GM12878 (cell line): ENCODE results near the gene ZXDA. TPM values are rescaled to one million over a fixed set of nuclear protein-coding genes. Genes with fewer than 3 reads are reported as not detected.

ENCODE experiments used
- ATAC-seq: fragments of 200-7000 bp; cut with Tn5 transposase; 3 replicates; pipeline ENCODE4 v1.9.1; 2020; ENCODE audit warnings: mild to moderate bottlenecking, moderate library complexity
- BruUV-seq: library from RNA; stranded (reverse); fragments of 400-500 nt; replicated peaks from 2 replicates; lab custom pipeline; 2021; lab: Mats Ljungman, UMichigan
- CTCF ChIA-PET: fragments of 300-600 bp; sonication (Branson Sonifier 250); formaldehyde crosslinking; extraction: SDS; loops from one replicate; lab custom pipeline; 2021; ENCODE audit warnings: inconsistent platforms; lab: Yijun Ruan, JAX
- POLR2A ChIA-PET: fragments of 350-600 bp; formaldehyde crosslinking; extraction: SDS; loops from one replicate; lab custom pipeline; 2021; ENCODE audit warnings: inconsistent platforms; lab: Charles Lee
- RAD21 ChIA-PET: fragments of 300-600 bp; sonication (Branson Sonifier 250); formaldehyde crosslinking; loops from one replicate; lab custom pipeline; 2023; ENCODE audit warnings: antibody characterized with exemption; ENCODE audit not compliant: unreplicated experiment; lab: Charles Lee
- SMC1A ChIA-PET: fragments of 300-600 bp; sonication (Branson Sonifier 250); formaldehyde crosslinking; loops from one replicate; lab custom pipeline; 2023; ENCODE audit not compliant: unreplicated experiment, uncharacterized antibody; lab: Charles Lee
- DNase-seq: peaks from one replicate; pipeline ENCODE4 v3.0.0-alpha.2; 2011; ENCODE audit warnings: low read depth, low spot score
- FAIRE-seq: peaks from 3 replicates; lab custom pipeline; 2011; peaks lifted over from hg19 to GRCh38; lab: Jason Lieb, UNC
- H2AFZ ChIP-seq: 2 replicates; pipeline ENCODE4 v1.6.0; 2011; ENCODE audit warnings: low read depth, low read length, control low read depth; ENCODE audit not compliant: control insufficient read depth
- H3K27ac ChIP-seq: 2 replicates; pipeline ENCODE4 v1.5.1; 2011; ENCODE audit warnings: control low read depth; ENCODE audit not compliant: control insufficient read depth, insufficient read depth
- H3K27me3 ChIP-seq, 2 experiments: replicated peaks in 1 of 2; 2 replicates each; pipeline versions ENCODE4 v1.6.0 to v1.6.1; 2011; ENCODE audit warnings: low read length in 1 of 2; ENCODE audit not compliant: control insufficient read depth in 2 of 2, insufficient read depth in 2 of 2
- H3K36me3 ChIP-seq, 2 experiments: 2 replicates each; pipeline ENCODE4 v1.5.1; 2011; ENCODE audit warnings: low read length in 1 of 2; ENCODE audit not compliant: control insufficient read depth in 2 of 2, insufficient read depth in 2 of 2
- H3K4me1 ChIP-seq: 2 replicates; pipeline ENCODE4 v1.6.1; 2011; ENCODE audit warnings: mild to moderate bottlenecking, low read length, moderate library complexity, mixed read lengths; ENCODE audit not compliant: control insufficient read depth, insufficient read depth
- H3K4me2 ChIP-seq: 2 replicates; pipeline ENCODE4 v1.6.0; 2011; ENCODE audit warnings: control low read depth; ENCODE audit not compliant: control insufficient read depth, insufficient read depth
- H3K4me3 ChIP-seq: fragments of 200-600 bp; sonication (generic); 2 replicates; pipeline ENCODE4 v1.5.1; 2016
- H3K79me2 ChIP-seq: 2 replicates; pipeline ENCODE4 v1.6.0; 2011; ENCODE audit warnings: low read length; ENCODE audit not compliant: control insufficient read depth, insufficient read depth
- H3K9ac ChIP-seq: 2 replicates; pipeline ENCODE4 v1.8.0; 2011; ENCODE audit warnings: low read length, control low read depth, mixed read lengths; ENCODE audit not compliant: control insufficient read depth, insufficient read depth
- H3K9me3 ChIP-seq: replicated peaks from 3 replicates; pipeline ENCODE4 v1.5.1; 2011; ENCODE audit warnings: mild to moderate bottlenecking, low read length; ENCODE audit not compliant: control insufficient read depth, insufficient read depth
- H4K20me1 ChIP-seq: 2 replicates; pipeline ENCODE4 v1.6.0; 2011; ENCODE audit not compliant: control insufficient read depth, insufficient read depth
- WGBS: methylation state at CpG from one replicate; pipeline ENCODE4 v1.1.6; 2016; ENCODE audit warnings: low lambda C conversion rate; ENCODE audit not compliant: insufficient replicate concordance, insufficient coverage; ENCODE audit errors: missing lambda C conversion rate; 5-methylcytosine and 5-hydroxymethylcytosine counted together
- in situ Hi-C: fragments of 300-500 bp; cut with MboI; formaldehyde crosslinking; loops from 9 replicates; pipeline ENCODE4 v1.14.3; 2018; ENCODE audit warnings: mixed read lengths
- intact Hi-C: fragments of 100-400 bp; cut with micrococcal nuclease; formaldehyde crosslinking; loops from one replicate; pipeline ENCODE4 v1.14.2; 2022; ENCODE audit not compliant: unreplicated experiment
- polyA plus RNA-seq, 11 experiments: library from polyadenylated mRNA; depleted of rRNA in 4 of 11; unstranded in 6 of 11; stranded (reverse) in 5 of 11; fragments of >200 nt; fragmentation: Nextera tagmentation in 4 of 11; fragmentation: Illumina TruSeq in 1 of 11; extraction: Ambion mirVana in 4 of 11; extraction: Trizol in 1 of 11; gene quantifications; 1 replicate in 1 of 11; 2 replicates in 10 of 11; pipeline versions ENCODE4 v1.2.1 to v1.2.3, GENCODE V29; 2011 to 2016; ENCODE audit warnings: inconsistent platforms in 2 of 11, missing spikeins in 2 of 11, low read depth in 1 of 11
- total RNA-seq, 4 experiments: library from RNA; depleted of rRNA in 3 of 4; stranded (reverse); fragments of >200 nt in 3 of 4; fragmentation: Illumina TruSeq in 1 of 4; extraction: Trizol in 1 of 4; gene quantifications; 2 replicates each; pipeline versions ENCODE4 v1.2.1 to v1.2.3, GENCODE V29; 2013 to 2021
- TF ChIP-seq, protein P1 (sequence below): fragments of 150-350 bp; IDR thresholded peaks from 2 replicates; pipeline ENCODE4 v1.6.1; 2016; ENCODE audit warnings: low read depth, low read length

The ZXDA gene
- total and polyA plus RNA-seq, 10 of the 15 experiments (the other 5 are each of a cell fraction or from before 2014, with no cell fraction given): 0.10 to 2.8 (median 0.99) TPM

- CTCF ChIA-PET: no interaction called here
- no peak for FAIRE-seq
- no peaks in the 10 kb centered on the region for H3K4me1 ChIP-seq
Measured at GRCh38 chrX:57901466-57901865, 8.8 kb downstream of the ZXDA start.

More at GRCh38 chrX:57901466-57901865, 8.8 kb downstream of the ZXDA start:
- no peaks in the 10 kb centered on the region for H3K9me3 ChIP-seq
- ATAC-seq (no peak), DNase-seq (no peak)
- no peak overlapping the region for H2AFZ ChIP-seq
- H3K27ac ChIP-seq: no peak overlapping the region
- 40% methylated on average over 1 of the region's 1 CpG for WGBS
- BruUV-seq: no TSS peak
- H3K36me3 ChIP-seq: no peaks in the 10 kb centered on the region
- H3K9ac ChIP-seq: no peak overlapping the region
- no peaks in the 10 kb centered on the region for H3K27me3 ChIP-seq
- ChIA-PET SMC1A (interaction anchor here (0.7 kb wide), 1 partner anchor 15 kb away, joined by 3 read pairs; no protein-coding TSS in a partner anchor), RAD21 (no interaction called here), POLR2A (no interaction called here)
- H3K4me2 ChIP-seq: no peak overlapping the region
- TF ChIP-seq, protein P1, sequence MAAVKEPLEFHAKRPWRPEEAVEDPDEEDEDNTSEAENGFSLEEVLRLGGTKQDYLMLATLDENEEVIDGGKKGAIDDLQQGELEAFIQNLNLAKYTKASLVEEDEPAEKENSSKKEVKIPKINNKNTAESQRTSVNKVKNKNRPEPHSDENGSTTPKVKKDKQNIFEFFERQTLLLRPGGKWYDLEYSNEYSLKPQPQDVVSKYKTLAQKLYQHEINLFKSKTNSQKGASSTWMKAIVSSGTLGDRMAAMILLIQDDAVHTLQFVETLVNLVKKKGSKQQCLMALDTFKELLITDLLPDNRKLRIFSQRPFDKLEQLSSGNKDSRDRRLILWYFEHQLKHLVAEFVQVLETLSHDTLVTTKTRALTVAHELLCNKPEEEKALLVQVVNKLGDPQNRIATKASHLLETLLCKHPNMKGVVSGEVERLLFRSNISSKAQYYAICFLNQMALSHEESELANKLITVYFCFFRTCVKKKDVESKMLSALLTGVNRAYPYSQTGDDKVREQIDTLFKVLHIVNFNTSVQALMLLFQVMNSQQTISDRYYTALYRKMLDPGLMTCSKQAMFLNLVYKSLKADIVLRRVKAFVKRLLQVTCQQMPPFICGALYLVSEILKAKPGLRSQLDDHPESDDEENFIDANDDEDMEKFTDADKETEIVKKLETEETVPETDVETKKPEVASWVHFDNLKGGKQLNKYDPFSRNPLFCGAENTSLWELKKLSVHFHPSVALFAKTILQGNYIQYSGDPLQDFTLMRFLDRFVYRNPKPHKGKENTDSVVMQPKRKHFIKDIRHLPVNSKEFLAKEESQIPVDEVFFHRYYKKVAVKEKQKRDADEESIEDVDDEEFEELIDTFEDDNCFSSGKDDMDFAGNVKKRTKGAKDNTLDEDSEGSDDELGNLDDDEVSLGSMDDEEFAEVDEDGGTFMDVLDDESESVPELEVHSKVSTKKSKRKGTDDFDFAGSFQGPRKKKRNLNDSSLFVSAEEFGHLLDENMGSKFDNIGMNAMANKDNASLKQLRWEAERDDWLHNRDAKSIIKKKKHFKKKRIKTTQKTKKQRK: no peak
- no peaks in the 10 kb centered on the region; the same call in none of the 2 replicates for H3K79me2 ChIP-seq
- no peak overlapping the region for H3K4me3 ChIP-seq
- H4K20me1 ChIP-seq: no peaks in the 10 kb centered on the region
- intact Hi-C loops: no loop called here
- in situ Hi-C loops: loop anchor here (25.0 kb wide), 3 partner anchors 914 to 1339 kb away; partner anchors contain the start of genes SPIN3 and UBQLN2
